KMS-11 (cell line): Measurements from ENCODE around the gene CTSA.

Source experiments
- H2AFZ ChIP-seq: fragments of 200-600 bp; sonication (generic); 2 replicates; pipeline ENCODE4 v1.6.1; 2016; ENCODE audit warnings: antibody characterized with exemption, mixed run types, low read depth
- H3K27ac ChIP-seq: fragments of 200-600 bp; sonication (generic); 2 replicates; pipeline ENCODE4 v1.6.1; 2016; ENCODE audit warnings: mild to moderate bottlenecking, mixed run types
- H3K27me3 ChIP-seq: fragments of 200-600 bp; sonication (generic); 2 replicates; pipeline ENCODE4 v1.6.1; 2017; ENCODE audit warnings: mild to moderate bottlenecking, low read depth, mixed run types, moderate library complexity; ENCODE audit not compliant: insufficient read depth
- H3K36me3 ChIP-seq: fragments of 200-600 bp; sonication (generic); 2 replicates; pipeline ENCODE4 v1.6.1; 2017; ENCODE audit warnings: mild to moderate bottlenecking, mixed run types; ENCODE audit not compliant: insufficient read depth
- H3K4me1 ChIP-seq: fragments of 200-600 bp; sonication (generic); 2 replicates; pipeline ENCODE4 v1.6.1; 2016; ENCODE audit warnings: mild to moderate bottlenecking, low read depth, mixed run types; ENCODE audit not compliant: poor library complexity, severe bottlenecking
- H3K4me2 ChIP-seq: fragments of 200-600 bp; sonication (generic); 2 replicates; pipeline ENCODE4 v1.7.0; 2016; ENCODE audit warnings: mild to moderate bottlenecking, mixed run types
- H3K4me3 ChIP-seq: fragments of 200-600 bp; sonication (generic); IDR thresholded peaks from 2 replicates; pipeline ENCODE4 v1.6.1; 2017; ENCODE audit warnings: low read depth, low read length, mixed read lengths; ENCODE audit not compliant: insufficient read depth
- H3K79me2 ChIP-seq: fragments of 200-600 bp; sonication (generic); 2 replicates; pipeline ENCODE4 v1.6.1; 2016; ENCODE audit warnings: low read depth, mixed run types; ENCODE audit not compliant: insufficient read depth
- H3K9ac ChIP-seq: fragments of 200-600 bp; sonication (generic); 2 replicates; pipeline ENCODE4 v1.6.1; 2016; ENCODE audit warnings: mild to moderate bottlenecking, mixed run types
- H4K20me1 ChIP-seq: fragments of 200-600 bp; sonication (generic); 2 replicates; pipeline ENCODE4 v1.6.1; 2016; ENCODE audit warnings: mild to moderate bottlenecking, mixed run types; ENCODE audit not compliant: insufficient read depth
- CTCF ChIP-seq: fragments of 200-600 bp; sonication (generic); conservative IDR thresholded peaks from 2 replicates; pipeline ENCODE4 v1.6.1; 2017; ENCODE audit warnings: low read depth, mild to moderate bottlenecking, antibody characterized with exemption, low read length, moderate library complexity, mixed read lengths

The CTSA gene

GRCh38 chr20:45905505-45906079, 14.5 kb downstream of the CTSA start:
- no peak overlapping the region for H3K27ac ChIP-seq
- no peak for TF ChIP-seq CTCF
- no peak overlapping the region for H3K4me3 ChIP-seq
- H3K9ac ChIP-seq: no peak overlapping the region
- no peaks in the 10 kb centered on the region for H3K27me3 ChIP-seq
- H3K36me3 ChIP-seq: no peaks in the 10 kb centered on the region
- peaks cover 9% of the 10 kb centered on the region for H3K4me1 ChIP-seq
- H3K79me2 ChIP-seq: no peaks in the 10 kb centered on the region
- H4K20me1 ChIP-seq: no peaks in the 10 kb centered on the region
- H2AFZ ChIP-seq: no peak overlapping the region
- no peak overlapping the region for H3K4me2 ChIP-seq

GRCh38 chr20:45907219-45907948, 16.2 kb downstream of the CTSA start:
- H3K4me2 ChIP-seq: no peak overlapping the region
- H4K20me1 ChIP-seq: no peaks in the 10 kb centered on the region
- H3K27ac ChIP-seq: no peak overlapping the region
- H2AFZ ChIP-seq: no peak overlapping the region
- no peaks in the 10 kb centered on the region for H3K36me3 ChIP-seq
- no peak overlapping the region for H3K4me3 ChIP-seq
- no peaks in the 10 kb centered on the region for H3K27me3 ChIP-seq
- TF ChIP-seq CTCF: no peak
- H3K79me2 ChIP-seq: no peaks in the 10 kb centered on the region
- no peak overlapping the region for H3K9ac ChIP-seq
- peaks cover 12% of the 10 kb centered on the region for H3K4me1 ChIP-seq

GRCh38 chr20:45908084-45908483, 16.9 kb downstream of the CTSA start:
- Histone ChIP-seq H3K4me1 (peaks cover 15% of the 10 kb centered on the region), H3K27me3 (no peaks in the 10 kb centered on the region), H4K20me1 (no peaks in the 10 kb centered on the region), H3K27ac (no peak overlapping the region), H3K79me2 (no peaks in the 10 kb centered on the region), H3K9ac (no peak overlapping the region), H2AFZ (no peak overlapping the region), H3K36me3 (no peaks in the 10 kb centered on the region), H3K4me2 (no peak overlapping the region), H3K4me3 (no peak overlapping the region)
- TF ChIP-seq CTCF: no peak

- peaks cover 15% of the 10 kb centered on the region for H3K4me1 ChIP-seq
- no peak overlapping the region for H3K4me3 ChIP-seq
- no peaks in the 10 kb centered on the region for H3K27me3 ChIP-seq
- no peaks in the 10 kb centered on the region for H3K36me3 ChIP-seq
- no peak overlapping the region for H3K27ac ChIP-seq
- H3K79me2 ChIP-seq: no peaks in the 10 kb centered on the region
- H3K4me2 ChIP-seq: no peak overlapping the region
- H3K9ac ChIP-seq: no peak overlapping the region
- H2AFZ ChIP-seq: no peak overlapping the region
- no peaks in the 10 kb centered on the region for H4K20me1 ChIP-seq
- no peak for TF ChIP-seq CTCF
These were observed 18.2 kb downstream of the CTSA start for GRCh38 chr20:45909336-45909808.
